ENCODE measurements around the gene SLC9B2.

- TF ChIP-seq CTCF (IDR thresholded peaks at IDR 0.05) (no peak), POLR2A (IDR thresholded peaks at IDR 0.05) (no peak), POLR2AphosphoS5 (IDR thresholded peaks at IDR 0.05) (no peak)
Observed at GRCh38 chr4:103067841-103068547, 8.6 kb downstream of the SLC9B2 start.

All from upper lobe of left lung (tissue), 4 donors.